Ectodermal cell (in vitro differentiated cells): ENCODE data around the gene CLSTN2.

ENCODE experiments used
- H3K27ac ChIP-seq: 2 replicates; pipeline ENCODE4 v1.7.0; 2013; ENCODE audit warnings: mild to moderate bottlenecking, low read depth, low read length; ENCODE audit not compliant: insufficient read depth, poor library complexity, severe bottlenecking
- H3K27me3 ChIP-seq: 2 replicates; pipeline ENCODE4 v1.7.0; 2013; ENCODE audit warnings: mild to moderate bottlenecking, low read length; ENCODE audit not compliant: insufficient read depth, control insufficient read depth, poor library complexity, severe bottlenecking
- H3K36me3 ChIP-seq: one replicate; pipeline ENCODE4 v1.7.0; 2013; ENCODE audit warnings: low read length; ENCODE audit not compliant: control insufficient read depth, insufficient read depth
- H3K4me1 ChIP-seq: one replicate; pipeline ENCODE4 v1.7.0; 2013; ENCODE audit warnings: low read length; ENCODE audit not compliant: control insufficient read depth, insufficient read depth
- H3K4me3 ChIP-seq: 2 replicates; pipeline ENCODE4 v1.7.0; 2013; ENCODE audit warnings: low read depth, low read length, control low read depth; ENCODE audit not compliant: insufficient read depth
- H3K9me3 ChIP-seq: 2 replicates; pipeline ENCODE4 v1.7.0; 2013; ENCODE audit warnings: mild to moderate bottlenecking, low read length, moderate library complexity; ENCODE audit not compliant: control insufficient read depth
- WGBS, 2 experiments: methylation state at CpG; one replicate each; pipeline ENCODE4 v1.1.7; 2013; ENCODE audit warnings: missing lambda C conversion rate in 2 of 2; 5-methylcytosine and 5-hydroxymethylcytosine counted together

Gene CLSTN2

GRCh38 chr3:140572334-140572733, 637.3 kb downstream of the CLSTN2 start:
- H3K4me3 ChIP-seq: no peak overlapping the region
- H3K27ac ChIP-seq: no peak overlapping the region
- WGBS, 2 experiments: 89 to 92% methylated on average over 1 of the region's 1 CpG
- no peaks in the 10 kb centered on the region for H3K9me3 ChIP-seq
- no peaks in the 10 kb centered on the region for H3K27me3 ChIP-seq
- no peaks in the 10 kb centered on the region for H3K4me1 ChIP-seq
- no peaks in the 10 kb centered on the region for H3K36me3 ChIP-seq

- H3K36me3 ChIP-seq: no peaks in the 10 kb centered on the region
- no peak overlapping the region for H3K27ac ChIP-seq
- no peaks in the 10 kb centered on the region for H3K9me3 ChIP-seq
- H3K4me3 ChIP-seq: no peak overlapping the region
- H3K4me1 ChIP-seq: no peaks in the 10 kb centered on the region
- H3K27me3 ChIP-seq: no peaks in the 10 kb centered on the region
- WGBS, 2 experiments: 80 to 85% methylated on average over 3 of the region's 3 CpGs
Observed at GRCh38 chr3:140573011-140573410, 638.0 kb downstream of the CLSTN2 start.

GRCh38 chr3:140574375-140574774, 639.4 kb downstream of the CLSTN2 start:
- H3K27me3 ChIP-seq: no peaks in the 10 kb centered on the region
- WGBS, 2 experiments: 92 to 95% methylated on average over 5 of the region's 5 CpGs
- no peak overlapping the region for H3K4me3 ChIP-seq
- no peaks in the 10 kb centered on the region for H3K36me3 ChIP-seq
- H3K27ac ChIP-seq: no peak overlapping the region
- no peaks in the 10 kb centered on the region for H3K4me1 ChIP-seq
- no peaks in the 10 kb centered on the region for H3K9me3 ChIP-seq

- Histone ChIP-seq H3K27ac (no peak overlapping the region), H3K36me3 (no peaks in the 10 kb centered on the region), H3K27me3 (no peaks in the 10 kb centered on the region), H3K4me1 (no peaks in the 10 kb centered on the region), H3K9me3 (no peaks in the 10 kb centered on the region), H3K4me3 (no peak overlapping the region)
- WGBS, 2 experiments: 83 to 87% methylated on average over 5 of the region's 5 CpGs
Observed at GRCh38 chr3:140576449-140576848, 641.5 kb downstream of the CLSTN2 start.

GRCh38 chr3:140577911-140578310, 642.9 kb downstream of the CLSTN2 start:
- no peak overlapping the region for H3K4me3 ChIP-seq
- H3K4me1 ChIP-seq: no peaks in the 10 kb centered on the region
- no peaks in the 10 kb centered on the region for H3K9me3 ChIP-seq
- no peaks in the 10 kb centered on the region for H3K27me3 ChIP-seq
- H3K27ac ChIP-seq: no peak overlapping the region
- no peaks in the 10 kb centered on the region for H3K36me3 ChIP-seq
- 87 to 92% methylated on average over 4 of the region's 4 CpGs for WGBS, 2 experiments

GRCh38 chr3:140579260-140579659, 644.3 kb downstream of the CLSTN2 start:
- Histone ChIP-seq H3K4me1 (no peaks in the 10 kb centered on the region), H3K27ac (no peak overlapping the region), H3K4me3 (no peak overlapping the region), H3K36me3 (no peaks in the 10 kb centered on the region), H3K9me3 (no peaks in the 10 kb centered on the region), H3K27me3 (no peaks in the 10 kb centered on the region)

GRCh38 chr3:140580746-140581145, 645.8 kb downstream of the CLSTN2 start:
- Histone ChIP-seq H3K4me3 (no peak overlapping the region), H3K9me3 (no peaks in the 10 kb centered on the region), H3K27me3 (no peaks in the 10 kb centered on the region), H3K36me3 (no peaks in the 10 kb centered on the region), H3K4me1 (no peaks in the 10 kb centered on the region), H3K27ac (no peak overlapping the region)
- 78 to 89% methylated on average over 1 of the region's 1 CpG for WGBS, 2 experiments

- 88 to 95% methylated on average over 1 of the region's 1 CpG for WGBS, 2 experiments
- no peak overlapping the region for H3K27ac ChIP-seq
- no peaks in the 10 kb centered on the region for H3K27me3 ChIP-seq
- no peaks in the 10 kb centered on the region for H3K36me3 ChIP-seq
- no peaks in the 10 kb centered on the region for H3K9me3 ChIP-seq
- peaks cover 6% of the 10 kb centered on the region for H3K4me1 ChIP-seq
- no peak overlapping the region for H3K4me3 ChIP-seq
Observed at GRCh38 chr3:140584549-140584948, 649.6 kb downstream of the CLSTN2 start.

GRCh38 chr3:140585828-140586227, 650.8 kb downstream of the CLSTN2 start:
- Histone ChIP-seq H3K4me1 (peaks cover 6% of the 10 kb centered on the region), H3K27ac (no peak overlapping the region), H3K27me3 (no peaks in the 10 kb centered on the region), H3K4me3 (no peak overlapping the region), H3K9me3 (no peaks in the 10 kb centered on the region), H3K36me3 (no peaks in the 10 kb centered on the region)
- WGBS, 2 experiments: 93 to 94% methylated on average over 3 of the region's 4 CpGs

GRCh38 chr3:140586311-140586710, 651.3 kb downstream of the CLSTN2 start:
- no peak overlapping the region for H3K4me3 ChIP-seq
- 91 to 94% methylated on average over 4 of the region's 4 CpGs for WGBS, 2 experiments
- no peak overlapping the region for H3K27ac ChIP-seq
- no peaks in the 10 kb centered on the region for H3K36me3 ChIP-seq
- H3K27me3 ChIP-seq: no peaks in the 10 kb centered on the region
- no peaks in the 10 kb centered on the region for H3K9me3 ChIP-seq
- peaks cover 6% of the 10 kb centered on the region for H3K4me1 ChIP-seq

GRCh38 chr3:140588558-140588957, 653.6 kb downstream of the CLSTN2 start:
- Histone ChIP-seq H3K36me3 (no peaks in the 10 kb centered on the region), H3K27me3 (no peaks in the 10 kb centered on the region), H3K4me3 (no peak overlapping the region), H3K9me3 (no peaks in the 10 kb centered on the region), H3K4me1 (peaks cover 6% of the 10 kb centered on the region), H3K27ac (no peak overlapping the region)
- 10 to 42% methylated on average over 2 of the region's 3 CpGs for WGBS, 2 experiments
